PC-9 (cell line): ENCODE data around the gene CTTNBP2.

ENCODE experiments used
- CTCF ChIP-seq: fragments of 200-600 bp; sonication (generic); conservative IDR thresholded peaks from 2 replicates; pipeline ENCODE4 v1.6.1; 2017; ENCODE audit warnings: mixed run types, antibody characterized with exemption, mild to moderate bottlenecking, moderate library complexity
- EZH2 ChIP-seq: fragments of 200-600 bp; sonication (generic); IDR thresholded peaks from 2 replicates; pipeline ENCODE4 v1.8.0; 2017; ENCODE audit warnings: antibody characterized with exemption, low read depth

GRCh38 chr7:117741962-117742361 lies 131.3 kb downstream of the CTTNBP2 start:
- TF ChIP-seq CTCF (no peak), EZH2 (no peak)
